GM23338 (cell line): ENCODE data around the gene SELE. TPM values are rescaled to one million over a fixed set of nuclear protein-coding genes. Genes with fewer than 3 reads are reported as not detected.

Experiments used
- ATAC-seq: fragments of 200-7000 bp; cut with Tn5 transposase; 3 replicates; pipeline ENCODE4 v1.9.1; 2020
- DNase-seq: peaks from one replicate; pipeline ENCODE4 v3.0.0-alpha.2; 2015; ENCODE audit warnings: low spot score
- H2AFZ ChIP-seq: fragments of 200-600 bp; sonication (generic); 2 replicates; pipeline ENCODE4 v1.8.0; 2016; ENCODE audit warnings: antibody characterized with exemption, mild to moderate bottlenecking, moderate library complexity
- H3F3A ChIP-seq: fragments of 200-600 bp; sonication (generic); replicated peaks from 2 replicates; pipeline ENCODE4 v1.8.0; 2017; ENCODE audit warnings: antibody characterized with exemption, mixed run types, low read depth
- H3K27ac ChIP-seq: fragments of 200-600 bp; sonication (generic); 2 replicates; pipeline ENCODE4 v1.6.1; 2016; ENCODE audit warnings: low read depth
- H3K27me3 ChIP-seq: fragments of 200-600 bp; sonication (generic); 2 replicates; pipeline ENCODE4 v1.8.0; 2016; ENCODE audit warnings: mild to moderate bottlenecking, mixed run types, moderate library complexity; ENCODE audit not compliant: insufficient read depth
- H3K36me3 ChIP-seq: fragments of 200-600 bp; sonication (generic); 2 replicates; pipeline ENCODE4 v1.8.0; 2016; ENCODE audit warnings: mild to moderate bottlenecking; ENCODE audit not compliant: insufficient read depth
- H3K4me1 ChIP-seq: fragments of 200-600 bp; sonication (generic); 2 replicates; pipeline ENCODE4 v1.8.0; 2016; ENCODE audit warnings: mild to moderate bottlenecking, moderate library complexity; ENCODE audit not compliant: insufficient read depth
- H3K4me2 ChIP-seq: fragments of 200-600 bp; sonication (generic); 2 replicates; pipeline ENCODE4 v1.7.1; 2017; ENCODE audit warnings: mixed run types
- H3K4me3 ChIP-seq: fragments of 200-600 bp; sonication (generic); 2 replicates; pipeline ENCODE4 v1.6.1; 2016; ENCODE audit warnings: mixed run types
- H3K79me2 ChIP-seq: fragments of 200-600 bp; sonication (generic); replicated peaks from 2 replicates; pipeline ENCODE4 v1.8.0; 2017; ENCODE audit warnings: mild to moderate bottlenecking; ENCODE audit not compliant: insufficient read depth
- H3K9me2 ChIP-seq: fragments of 200-600 bp; sonication (generic); 2 replicates; pipeline ENCODE4 v1.8.0; 2017; ENCODE audit not compliant: insufficient read depth
- H4K20me1 ChIP-seq: fragments of 200-600 bp; sonication (generic); replicated peaks from 2 replicates; pipeline ENCODE4 v1.8.0; 2017; ENCODE audit warnings: mild to moderate bottlenecking; ENCODE audit not compliant: insufficient read depth
- H3K27ac Mint-ChIP-seq: 2 replicates; pipeline ENCODE4 v1.8.0; 2020; ENCODE audit warnings: inconsistent platforms, mild to moderate bottlenecking, moderate library complexity, mixed read lengths
- H3K27me3 Mint-ChIP-seq: 3 replicates; pipeline ENCODE4 v1.8.0; 2022; ENCODE audit warnings: low read depth, mild to moderate bottlenecking, moderate library complexity, mixed read lengths, inconsistent platforms; ENCODE audit not compliant: insufficient read depth, poor library complexity
- H3K36me3 Mint-ChIP-seq: 3 replicates; pipeline ENCODE4 v1.8.0; 2021; ENCODE audit warnings: low read depth, mild to moderate bottlenecking, inconsistent platforms, moderate library complexity, mixed read lengths
- H3K4me1 Mint-ChIP-seq: 3 replicates; pipeline ENCODE4 v1.8.0; 2020; ENCODE audit warnings: mild to moderate bottlenecking, inconsistent platforms, mixed read lengths
- H3K4me3 Mint-ChIP-seq: 3 replicates; pipeline ENCODE4 v1.8.0; 2021; ENCODE audit warnings: moderate library complexity, mild to moderate bottlenecking, inconsistent platforms, mixed read lengths
- H3K9me3 Mint-ChIP-seq: 3 replicates; pipeline ENCODE4 v1.8.0; 2020; ENCODE audit warnings: moderate library complexity, mild to moderate bottlenecking, inconsistent platforms, mixed read lengths
- EZH2 ChIP-seq: fragments of 200-600 bp; sonication (generic); IDR thresholded peaks from one replicate; pipeline ENCODE4 v1.8.0; 2017; ENCODE audit warnings: antibody characterized with exemption, mild to moderate bottlenecking, low read depth; ENCODE audit not compliant: unreplicated experiment
- EZH2phosphoT487 ChIP-seq: fragments of 200-600 bp; sonication (generic); IDR thresholded peaks from one replicate; pipeline ENCODE4 v1.8.1; 2018; ENCODE audit warnings: antibody characterized with exemption; ENCODE audit not compliant: unreplicated experiment
- STAT1 ChIP-seq: IDR thresholded peaks from one replicate; pipeline ENCODE4 v1.6.1; 2016; ENCODE audit warnings: antibody characterized with exemption; ENCODE audit not compliant: unreplicated experiment
- ZNF114 ChIP-seq: fragments of 250-450 bp; sonication (Bioruptor Pico); IDR thresholded peaks from 2 replicates; pipeline ENCODE4 v1.5.0; 2020; ENCODE audit warnings: mild to moderate bottlenecking, moderate library complexity
- polyA plus RNA-seq: library from polyadenylated mRNA; unstranded; fragments of >200 nt; fragmentation: Nextera tagmentation; extraction: Ambion mirVana; gene quantifications from 2 replicates; pipeline ENCODE4 v1.2.1, GENCODE V29; 2016
- total RNA-seq: library from RNA; depleted of rRNA; stranded (reverse); fragments of >200 nt; shearing (Covaris generic); gene quantifications from 2 replicates; pipeline ENCODE4 v1.2.3, GENCODE V29; 2014
- TF ChIP-seq, protein P1 (sequence below): fragments of 250-450 bp; sonication (Bioruptor Pico); IDR thresholded peaks from 2 replicates; pipeline ENCODE4 v1.5.0; 2020; ENCODE audit warnings: mild to moderate bottlenecking, moderate library complexity
- TF ChIP-seq, protein P2 (sequence below), 2 experiments: fragments of 200-600 bp in 1 of 2; sonication (generic) in 1 of 2; conservative IDR thresholded peaks; 2 replicates each; pipeline versions ENCODE4 v1.5.1 to v1.6.1; 2016 to 2017; ENCODE audit warnings: antibody characterized with exemption in 2 of 2, low read depth in 2 of 2, mild to moderate bottlenecking in 2 of 2, moderate library complexity in 1 of 2

SELE gene
- total and polyA plus RNA-seq, 2 experiments from 2014 or later, result not detected

DNA sequence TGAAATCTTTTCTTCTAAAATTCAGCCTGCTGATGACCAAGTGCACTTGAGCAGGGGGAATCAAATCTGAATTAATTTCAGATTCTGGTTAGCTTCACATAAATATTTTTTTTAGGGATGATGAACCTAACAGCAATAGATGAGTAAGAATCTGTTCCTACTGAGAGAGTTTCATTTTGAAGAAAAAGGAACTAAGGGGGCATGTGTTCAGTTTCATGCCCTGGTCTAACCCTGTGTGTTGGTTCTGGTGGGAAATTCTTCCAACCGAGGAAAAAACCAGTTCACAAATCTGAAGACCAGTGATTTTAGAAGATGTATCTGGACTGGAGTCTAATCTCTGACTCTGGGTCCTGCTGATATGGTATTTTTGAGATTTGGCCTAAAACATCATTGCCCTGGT, 36.1 kb downstream of the SELE start:
- no peaks in the 10 kb centered on the region for H3K4me1 Mint-ChIP-seq
- H3K27me3 ChIP-seq, result peaks cover 9% of the 10 kb centered on the region; the same call in 1 of the 2 replicates
- no peak overlapping the region for H2AFZ ChIP-seq
- no peak overlapping the region for H3K4me2 ChIP-seq
- H4K20me1 ChIP-seq, result no peaks in the 10 kb centered on the region
- H3K79me2 ChIP-seq, result no peaks in the 10 kb centered on the region
- no peaks in the 10 kb centered on the region for H3K9me3 Mint-ChIP-seq
- H3K36me3 ChIP-seq, result no peaks in the 10 kb centered on the region
- TF ChIP-seq STAT1, result no peak
- no peak for TF ChIP-seq ZNF114
- TF ChIP-seq EZH2phosphoT487, result no peak
- TF ChIP-seq EZH2, result no peak
- TF ChIP-seq, protein P1, sequence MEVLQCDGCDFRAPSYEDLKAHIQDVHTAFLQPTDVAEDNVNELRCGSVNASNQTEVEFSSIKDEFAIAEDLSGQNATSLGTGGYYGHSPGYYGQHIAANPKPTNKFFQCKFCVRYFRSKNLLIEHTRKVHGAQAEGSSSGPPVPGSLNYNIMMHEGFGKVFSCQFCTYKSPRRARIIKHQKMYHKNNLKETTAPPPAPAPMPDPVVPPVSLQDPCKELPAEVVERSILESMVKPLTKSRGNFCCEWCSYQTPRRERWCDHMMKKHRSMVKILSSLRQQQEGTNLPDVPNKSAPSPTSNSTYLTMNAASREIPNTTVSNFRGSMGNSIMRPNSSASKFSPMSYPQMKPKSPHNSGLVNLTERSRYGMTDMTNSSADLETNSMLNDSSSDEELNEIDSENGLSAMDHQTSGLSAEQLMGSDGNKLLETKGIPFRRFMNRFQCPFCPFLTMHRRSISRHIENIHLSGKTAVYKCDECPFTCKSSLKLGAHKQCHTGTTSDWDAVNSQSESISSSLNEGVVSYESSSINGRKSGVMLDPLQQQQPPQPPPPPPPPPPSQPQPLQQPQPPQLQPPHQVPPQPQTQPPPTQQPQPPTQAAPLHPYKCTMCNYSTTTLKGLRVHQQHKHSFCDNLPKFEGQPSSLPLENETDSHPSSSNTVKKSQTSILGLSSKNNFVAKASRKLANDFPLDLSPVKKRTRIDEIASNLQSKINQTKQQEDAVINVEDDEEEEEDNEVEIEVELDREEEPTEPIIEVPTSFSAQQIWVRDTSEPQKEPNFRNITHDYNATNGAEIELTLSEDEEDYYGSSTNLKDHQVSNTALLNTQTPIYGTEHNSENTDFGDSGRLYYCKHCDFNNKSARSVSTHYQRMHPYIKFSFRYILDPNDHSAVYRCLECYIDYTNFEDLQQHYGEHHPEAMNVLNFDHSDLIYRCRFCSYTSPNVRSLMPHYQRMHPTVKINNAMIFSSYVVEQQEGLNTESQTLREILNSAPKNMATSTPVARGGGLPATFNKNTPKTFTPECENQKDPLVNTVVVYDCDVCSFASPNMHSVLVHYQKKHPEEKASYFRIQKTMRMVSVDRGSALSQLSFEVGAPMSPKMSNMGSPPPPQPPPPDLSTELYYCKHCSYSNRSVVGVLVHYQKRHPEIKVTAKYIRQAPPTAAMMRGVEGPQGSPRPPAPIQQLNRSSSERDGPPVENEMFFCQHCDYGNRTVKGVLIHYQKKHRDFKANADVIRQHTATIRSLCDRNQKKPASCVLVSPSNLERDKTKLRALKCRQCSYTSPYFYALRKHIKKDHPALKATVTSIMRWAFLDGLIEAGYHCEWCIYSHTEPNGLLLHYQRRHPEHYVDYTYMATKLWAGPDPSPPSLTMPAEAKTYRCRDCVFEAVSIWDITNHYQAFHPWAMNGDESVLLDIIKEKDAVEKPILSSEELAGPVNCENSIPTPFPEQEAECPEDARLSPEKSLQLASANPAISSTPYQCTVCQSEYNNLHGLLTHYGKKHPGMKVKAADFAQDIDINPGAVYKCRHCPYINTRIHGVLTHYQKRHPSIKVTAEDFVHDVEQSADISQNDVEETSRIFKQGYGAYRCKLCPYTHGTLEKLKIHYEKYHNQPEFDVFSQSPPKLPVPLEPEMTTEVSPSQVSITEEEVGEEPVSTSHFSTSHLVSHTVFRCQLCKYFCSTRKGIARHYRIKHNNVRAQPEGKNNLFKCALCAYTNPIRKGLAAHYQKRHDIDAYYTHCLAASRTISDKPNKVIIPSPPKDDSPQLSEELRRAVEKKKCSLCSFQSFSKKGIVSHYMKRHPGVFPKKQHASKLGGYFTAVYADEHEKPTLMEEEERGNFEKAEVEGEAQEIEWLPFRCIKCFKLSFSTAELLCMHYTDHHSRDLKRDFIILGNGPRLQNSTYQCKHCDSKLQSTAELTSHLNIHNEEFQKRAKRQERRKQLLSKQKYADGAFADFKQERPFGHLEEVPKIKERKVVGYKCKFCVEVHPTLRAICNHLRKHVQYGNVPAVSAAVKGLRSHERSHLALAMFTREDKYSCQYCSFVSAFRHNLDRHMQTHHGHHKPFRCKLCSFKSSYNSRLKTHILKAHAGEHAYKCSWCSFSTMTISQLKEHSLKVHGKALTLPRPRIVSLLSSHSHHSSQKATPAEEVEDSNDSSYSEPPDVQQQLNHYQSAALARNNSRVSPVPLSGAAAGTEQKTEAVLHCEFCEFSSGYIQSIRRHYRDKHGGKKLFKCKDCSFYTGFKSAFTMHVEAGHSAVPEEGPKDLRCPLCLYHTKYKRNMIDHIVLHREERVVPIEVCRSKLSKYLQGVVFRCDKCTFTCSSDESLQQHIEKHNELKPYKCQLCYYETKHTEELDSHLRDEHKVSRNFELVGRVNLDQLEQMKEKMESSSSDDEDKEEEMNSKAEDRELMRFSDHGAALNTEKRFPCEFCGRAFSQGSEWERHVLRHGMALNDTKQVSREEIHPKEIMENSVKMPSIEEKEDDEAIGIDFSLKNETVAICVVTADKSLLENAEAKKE, result no peak
- no peaks in the 10 kb centered on the region for H3F3A ChIP-seq
- no peaks in the 10 kb centered on the region for H3K9me2 ChIP-seq
- H3K4me1 ChIP-seq, result no peaks in the 10 kb centered on the region
- H3K27me3 Mint-ChIP-seq, result peaks cover 18% of the 10 kb centered on the region
- ATAC-seq (no peak), DNase-seq (no peak)
- H3K27ac Mint-ChIP-seq, result no peak overlapping the region
- H3K4me3 ChIP-seq, result no peak overlapping the region
- no peaks in the 10 kb centered on the region for H3K36me3 Mint-ChIP-seq
- H3K27ac ChIP-seq, result no peak overlapping the region
- no peak overlapping the region for H3K4me3 Mint-ChIP-seq

DNA sequence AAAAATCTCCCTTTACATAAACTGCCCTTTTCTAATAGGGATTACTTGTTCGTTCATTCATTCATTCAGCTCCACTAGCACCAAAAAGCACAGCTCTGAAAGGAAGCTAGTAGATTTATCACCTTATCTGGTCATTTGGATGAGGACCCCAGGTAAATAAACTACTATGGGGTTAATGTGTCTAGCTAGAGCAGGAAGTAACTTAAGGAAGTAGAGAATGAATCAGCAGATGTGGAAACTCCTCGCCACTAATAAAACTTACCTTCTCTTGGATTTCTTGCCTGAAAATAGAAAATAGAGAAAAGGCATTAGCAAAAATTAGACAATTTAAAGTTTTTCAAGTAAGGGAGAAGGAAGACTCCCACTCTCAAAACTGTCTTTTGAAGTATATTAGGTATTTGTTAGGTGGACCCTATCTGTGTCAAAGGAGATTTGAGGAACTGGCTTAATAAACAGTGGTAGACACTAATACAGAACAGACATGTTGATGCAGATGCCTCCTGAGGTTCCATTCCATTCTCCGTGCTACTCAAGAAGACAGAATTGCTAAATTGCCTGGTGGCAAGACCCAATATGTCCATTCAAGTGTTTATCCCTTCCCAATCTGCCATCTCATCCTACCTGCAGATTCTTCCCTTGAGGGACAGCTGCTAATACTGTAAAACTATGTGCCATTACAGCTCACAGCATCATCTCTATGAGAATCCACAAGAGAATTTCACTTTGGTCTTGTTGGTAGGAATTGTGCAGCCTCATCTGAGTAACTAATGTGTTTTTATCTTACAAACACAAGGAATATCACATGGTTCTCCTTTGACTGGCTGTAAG, 37.4 kb downstream of the SELE start:
- H3K27ac ChIP-seq, result no peak overlapping the region
- H3K4me1 Mint-ChIP-seq, result peaks cover 2% of the 10 kb centered on the region
- no peak overlapping the region for H3K4me3 Mint-ChIP-seq
- H3K79me2 ChIP-seq, result no peaks in the 10 kb centered on the region
- H3K4me1 ChIP-seq, result peaks cover under 1% of the 10 kb centered on the region
- no peak for ATAC-seq
- no peaks in the 10 kb centered on the region for H3K9me2 ChIP-seq
- no peaks in the 10 kb centered on the region for H3F3A ChIP-seq
- no peaks in the 10 kb centered on the region for H3K36me3 Mint-ChIP-seq
- H3K27ac Mint-ChIP-seq, result no peak overlapping the region
- no peaks in the 10 kb centered on the region for H4K20me1 ChIP-seq
- H3K27me3 Mint-ChIP-seq, result peaks cover 26% of the 10 kb centered on the region
- H3K27me3 ChIP-seq, result peaks cover 21% of the 10 kb centered on the region
- H3K9me3 Mint-ChIP-seq, result no peaks in the 10 kb centered on the region
- H3K36me3 ChIP-seq, result no peaks in the 10 kb centered on the region
- DNase-seq, result no peak
- no peak overlapping the region for H3K4me3 ChIP-seq
- no peak overlapping the region for H3K4me2 ChIP-seq
- peak overlapping the region; percentile 67; the same call in 1 of the 2 replicates for H2AFZ ChIP-seq
- TF ChIP-seq, protein P2, sequence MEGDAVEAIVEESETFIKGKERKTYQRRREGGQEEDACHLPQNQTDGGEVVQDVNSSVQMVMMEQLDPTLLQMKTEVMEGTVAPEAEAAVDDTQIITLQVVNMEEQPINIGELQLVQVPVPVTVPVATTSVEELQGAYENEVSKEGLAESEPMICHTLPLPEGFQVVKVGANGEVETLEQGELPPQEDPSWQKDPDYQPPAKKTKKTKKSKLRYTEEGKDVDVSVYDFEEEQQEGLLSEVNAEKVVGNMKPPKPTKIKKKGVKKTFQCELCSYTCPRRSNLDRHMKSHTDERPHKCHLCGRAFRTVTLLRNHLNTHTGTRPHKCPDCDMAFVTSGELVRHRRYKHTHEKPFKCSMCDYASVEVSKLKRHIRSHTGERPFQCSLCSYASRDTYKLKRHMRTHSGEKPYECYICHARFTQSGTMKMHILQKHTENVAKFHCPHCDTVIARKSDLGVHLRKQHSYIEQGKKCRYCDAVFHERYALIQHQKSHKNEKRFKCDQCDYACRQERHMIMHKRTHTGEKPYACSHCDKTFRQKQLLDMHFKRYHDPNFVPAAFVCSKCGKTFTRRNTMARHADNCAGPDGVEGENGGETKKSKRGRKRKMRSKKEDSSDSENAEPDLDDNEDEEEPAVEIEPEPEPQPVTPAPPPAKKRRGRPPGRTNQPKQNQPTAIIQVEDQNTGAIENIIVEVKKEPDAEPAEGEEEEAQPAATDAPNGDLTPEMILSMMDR (conservative IDR thresholded peaks at IDR 0.05; ENCODE audit: low read depth in 2 of 2), result no peak
